Measurements from ENCODE around the gene HNRNPH2. TPM values are rescaled to one million over a fixed set of nuclear protein-coding genes. Genes with fewer than 3 reads are reported as not detected.

Gene HNRNPH2
- total and polyA plus RNA-seq, 2 experiments from 2014 or later, result 59.2 to 80.1 TPM

GRCh38 chrX:101450961-101451360 lies 42.9 kb downstream of the HNRNPH2 start:
- Mint-ChIP-seq H3K4me1 (no peaks in the 10 kb centered on the region), H3K36me3 (ENCODE audit: low read depth) (peaks cover 6% of the 10 kb centered on the region; the same call in 1 of the 3 replicates), H3K9me3 (no peaks in the 10 kb centered on the region), H3K27ac (no peak overlapping the region), H3K4me3 (no peak overlapping the region), H3K27me3 (ENCODE audit: insufficient read depth, low read depth, poor library complexity) (peaks cover 2% of the 10 kb centered on the region)
- Histone ChIP-seq H3K9me2 (ENCODE audit: insufficient read depth) (no peaks in the 10 kb centered on the region), H4K20me1 (replicated peaks; ENCODE audit: insufficient read depth) (no peaks in the 10 kb centered on the region), H3F3A (replicated peaks; ENCODE audit: low read depth) (no peaks in the 10 kb centered on the region), H3K4me1 (ENCODE audit: insufficient read depth) (no peaks in the 10 kb centered on the region), H3K79me2 (replicated peaks; ENCODE audit: insufficient read depth) (no peaks in the 10 kb centered on the region), H3K36me3 (ENCODE audit: insufficient read depth) (no peaks in the 10 kb centered on the region), H3K4me3 (no peak overlapping the region), H3K27ac (ENCODE audit: low read depth) (no peak overlapping the region), H3K27me3 (ENCODE audit: insufficient read depth) (no peaks in the 10 kb centered on the region), H3K4me2 (no peak overlapping the region), H2AFZ (no peak overlapping the region)
- ATAC-seq (no peak), DNase-seq (ENCODE audit: low spot score) (no peak)
- TF ChIP-seq, protein P1, sequence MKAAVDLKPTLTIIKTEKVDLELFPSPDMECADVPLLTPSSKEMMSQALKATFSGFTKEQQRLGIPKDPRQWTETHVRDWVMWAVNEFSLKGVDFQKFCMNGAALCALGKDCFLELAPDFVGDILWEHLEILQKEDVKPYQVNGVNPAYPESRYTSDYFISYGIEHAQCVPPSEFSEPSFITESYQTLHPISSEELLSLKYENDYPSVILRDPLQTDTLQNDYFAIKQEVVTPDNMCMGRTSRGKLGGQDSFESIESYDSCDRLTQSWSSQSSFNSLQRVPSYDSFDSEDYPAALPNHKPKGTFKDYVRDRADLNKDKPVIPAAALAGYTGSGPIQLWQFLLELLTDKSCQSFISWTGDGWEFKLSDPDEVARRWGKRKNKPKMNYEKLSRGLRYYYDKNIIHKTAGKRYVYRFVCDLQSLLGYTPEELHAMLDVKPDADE (IDR thresholded peaks at IDR 0.05), result no peak
- no peak for TF ChIP-seq ZNF114 (CRISPR knock-in tag; IDR thresholded peaks at IDR 0.05)
- no peak for TF ChIP-seq ZNF331 (CRISPR knock-in tag; IDR thresholded peaks at IDR 0.05; ENCODE audit: low read depth)
- no peak for TF ChIP-seq NANOG (IDR thresholded peaks at IDR 0.05; ENCODE audit: borderline replicate concordance)
- no peak for TF ChIP-seq REST (IDR thresholded peaks at IDR 0.05; ENCODE audit: unreplicated experiment)
- TF ChIP-seq POLR2AphosphoS5 (IDR thresholded peaks at IDR 0.05; ENCODE audit: low read depth), result no peak
- TF ChIP-seq, protein P2, sequence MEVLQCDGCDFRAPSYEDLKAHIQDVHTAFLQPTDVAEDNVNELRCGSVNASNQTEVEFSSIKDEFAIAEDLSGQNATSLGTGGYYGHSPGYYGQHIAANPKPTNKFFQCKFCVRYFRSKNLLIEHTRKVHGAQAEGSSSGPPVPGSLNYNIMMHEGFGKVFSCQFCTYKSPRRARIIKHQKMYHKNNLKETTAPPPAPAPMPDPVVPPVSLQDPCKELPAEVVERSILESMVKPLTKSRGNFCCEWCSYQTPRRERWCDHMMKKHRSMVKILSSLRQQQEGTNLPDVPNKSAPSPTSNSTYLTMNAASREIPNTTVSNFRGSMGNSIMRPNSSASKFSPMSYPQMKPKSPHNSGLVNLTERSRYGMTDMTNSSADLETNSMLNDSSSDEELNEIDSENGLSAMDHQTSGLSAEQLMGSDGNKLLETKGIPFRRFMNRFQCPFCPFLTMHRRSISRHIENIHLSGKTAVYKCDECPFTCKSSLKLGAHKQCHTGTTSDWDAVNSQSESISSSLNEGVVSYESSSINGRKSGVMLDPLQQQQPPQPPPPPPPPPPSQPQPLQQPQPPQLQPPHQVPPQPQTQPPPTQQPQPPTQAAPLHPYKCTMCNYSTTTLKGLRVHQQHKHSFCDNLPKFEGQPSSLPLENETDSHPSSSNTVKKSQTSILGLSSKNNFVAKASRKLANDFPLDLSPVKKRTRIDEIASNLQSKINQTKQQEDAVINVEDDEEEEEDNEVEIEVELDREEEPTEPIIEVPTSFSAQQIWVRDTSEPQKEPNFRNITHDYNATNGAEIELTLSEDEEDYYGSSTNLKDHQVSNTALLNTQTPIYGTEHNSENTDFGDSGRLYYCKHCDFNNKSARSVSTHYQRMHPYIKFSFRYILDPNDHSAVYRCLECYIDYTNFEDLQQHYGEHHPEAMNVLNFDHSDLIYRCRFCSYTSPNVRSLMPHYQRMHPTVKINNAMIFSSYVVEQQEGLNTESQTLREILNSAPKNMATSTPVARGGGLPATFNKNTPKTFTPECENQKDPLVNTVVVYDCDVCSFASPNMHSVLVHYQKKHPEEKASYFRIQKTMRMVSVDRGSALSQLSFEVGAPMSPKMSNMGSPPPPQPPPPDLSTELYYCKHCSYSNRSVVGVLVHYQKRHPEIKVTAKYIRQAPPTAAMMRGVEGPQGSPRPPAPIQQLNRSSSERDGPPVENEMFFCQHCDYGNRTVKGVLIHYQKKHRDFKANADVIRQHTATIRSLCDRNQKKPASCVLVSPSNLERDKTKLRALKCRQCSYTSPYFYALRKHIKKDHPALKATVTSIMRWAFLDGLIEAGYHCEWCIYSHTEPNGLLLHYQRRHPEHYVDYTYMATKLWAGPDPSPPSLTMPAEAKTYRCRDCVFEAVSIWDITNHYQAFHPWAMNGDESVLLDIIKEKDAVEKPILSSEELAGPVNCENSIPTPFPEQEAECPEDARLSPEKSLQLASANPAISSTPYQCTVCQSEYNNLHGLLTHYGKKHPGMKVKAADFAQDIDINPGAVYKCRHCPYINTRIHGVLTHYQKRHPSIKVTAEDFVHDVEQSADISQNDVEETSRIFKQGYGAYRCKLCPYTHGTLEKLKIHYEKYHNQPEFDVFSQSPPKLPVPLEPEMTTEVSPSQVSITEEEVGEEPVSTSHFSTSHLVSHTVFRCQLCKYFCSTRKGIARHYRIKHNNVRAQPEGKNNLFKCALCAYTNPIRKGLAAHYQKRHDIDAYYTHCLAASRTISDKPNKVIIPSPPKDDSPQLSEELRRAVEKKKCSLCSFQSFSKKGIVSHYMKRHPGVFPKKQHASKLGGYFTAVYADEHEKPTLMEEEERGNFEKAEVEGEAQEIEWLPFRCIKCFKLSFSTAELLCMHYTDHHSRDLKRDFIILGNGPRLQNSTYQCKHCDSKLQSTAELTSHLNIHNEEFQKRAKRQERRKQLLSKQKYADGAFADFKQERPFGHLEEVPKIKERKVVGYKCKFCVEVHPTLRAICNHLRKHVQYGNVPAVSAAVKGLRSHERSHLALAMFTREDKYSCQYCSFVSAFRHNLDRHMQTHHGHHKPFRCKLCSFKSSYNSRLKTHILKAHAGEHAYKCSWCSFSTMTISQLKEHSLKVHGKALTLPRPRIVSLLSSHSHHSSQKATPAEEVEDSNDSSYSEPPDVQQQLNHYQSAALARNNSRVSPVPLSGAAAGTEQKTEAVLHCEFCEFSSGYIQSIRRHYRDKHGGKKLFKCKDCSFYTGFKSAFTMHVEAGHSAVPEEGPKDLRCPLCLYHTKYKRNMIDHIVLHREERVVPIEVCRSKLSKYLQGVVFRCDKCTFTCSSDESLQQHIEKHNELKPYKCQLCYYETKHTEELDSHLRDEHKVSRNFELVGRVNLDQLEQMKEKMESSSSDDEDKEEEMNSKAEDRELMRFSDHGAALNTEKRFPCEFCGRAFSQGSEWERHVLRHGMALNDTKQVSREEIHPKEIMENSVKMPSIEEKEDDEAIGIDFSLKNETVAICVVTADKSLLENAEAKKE (CRISPR knock-in tag; IDR thresholded peaks at IDR 0.05), result no peak
- TF ChIP-seq CREB1 (CRISPR knock-in tag; IDR thresholded peaks at IDR 0.05; ENCODE audit: low read depth), result no peak
